Suppressor macrophage treated with lipopolysaccharide for 4 hours (primary cell): ENCODE measurements around the gene ZC3H14.

Source experiments
- DNase-seq: peaks from one replicate; pipeline ENCODE4 v3.0.0-alpha.2; 2020

Gene ZC3H14

GRCh38 chr14:88553886-88554456 lies 8.9 kb upstream of the ZC3H14 start:
- DNase-seq = no peak

DNA sequence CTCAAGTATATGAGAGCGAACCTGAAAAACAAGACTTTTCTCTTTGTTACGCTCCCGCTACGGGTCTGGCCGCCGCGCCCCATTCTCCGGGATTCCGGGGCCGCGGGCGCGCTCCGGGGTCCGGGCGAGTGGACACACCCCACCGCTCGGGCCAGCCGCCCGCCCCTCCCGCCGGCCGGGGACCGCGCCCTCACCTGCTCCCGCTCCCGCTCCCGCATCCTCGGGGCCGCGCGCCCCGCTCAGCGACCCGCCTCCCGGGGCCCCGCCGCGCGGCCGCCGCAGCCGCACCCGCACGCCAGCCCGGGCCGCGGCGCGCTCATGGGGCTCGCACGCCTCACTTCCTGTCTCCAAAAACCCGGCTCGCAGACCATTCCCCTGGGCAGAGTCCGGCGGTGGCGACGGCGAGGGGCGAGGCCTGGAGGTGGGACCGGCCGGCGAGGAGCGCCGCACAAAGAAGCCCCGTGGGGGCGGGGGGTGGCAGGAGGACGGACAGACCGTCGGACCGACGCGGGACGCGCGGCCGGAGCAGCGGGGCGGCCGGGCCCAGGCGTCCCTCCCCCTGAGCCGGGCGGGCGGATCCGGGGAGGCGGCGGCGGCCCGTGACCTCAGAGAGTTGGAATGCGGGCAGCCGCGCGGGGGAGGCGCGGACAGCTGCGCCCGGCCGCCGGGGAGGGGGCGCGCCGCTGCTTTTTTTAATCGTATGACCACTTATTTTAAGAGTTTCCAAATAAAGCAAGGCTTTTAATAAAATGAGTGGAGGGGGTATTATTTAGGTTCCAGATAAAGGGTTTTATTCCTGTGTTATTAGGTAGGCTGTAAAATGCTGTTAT lies 8.2 kb upstream of the ZC3H14 start, which contains the start of gene PTPN21:
Gene PTPN21 (minus strand): TSS at position 551 of the 830 bp plus-strand sequence. CDS start 4,590 bp downstream, outside the sequence.
- peak; percentile 42 for DNase-seq

DNA sequence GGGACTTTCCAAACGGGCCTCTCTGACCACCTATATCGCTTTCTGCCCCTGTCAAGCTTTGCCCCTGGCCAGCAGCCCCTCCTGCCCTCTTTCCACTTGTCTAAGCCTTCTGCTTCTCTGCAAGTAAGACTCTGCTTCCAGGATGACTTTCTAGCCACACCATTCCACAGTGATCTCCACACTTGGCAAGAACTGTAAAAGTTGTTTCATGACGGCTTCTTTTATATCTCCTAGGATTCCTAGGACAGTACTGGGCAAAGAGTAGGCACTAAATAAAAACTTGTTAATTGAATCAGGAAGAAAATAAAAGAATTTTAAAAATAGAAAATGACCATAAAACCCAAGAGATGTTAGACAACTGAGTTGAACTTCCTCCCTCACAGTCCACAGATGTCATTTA lies 6.3 kb upstream of the ZC3H14 start:
- no peak for DNase-seq

GRCh38 chr14:88559852-88560251 lies 3.0 kb upstream of the ZC3H14 start:
- no peak for DNase-seq

- no peak for DNase-seq
Measured at GRCh38 chr14:88562532-88562830, 356 bp upstream of the ZC3H14 start.

DNA sequence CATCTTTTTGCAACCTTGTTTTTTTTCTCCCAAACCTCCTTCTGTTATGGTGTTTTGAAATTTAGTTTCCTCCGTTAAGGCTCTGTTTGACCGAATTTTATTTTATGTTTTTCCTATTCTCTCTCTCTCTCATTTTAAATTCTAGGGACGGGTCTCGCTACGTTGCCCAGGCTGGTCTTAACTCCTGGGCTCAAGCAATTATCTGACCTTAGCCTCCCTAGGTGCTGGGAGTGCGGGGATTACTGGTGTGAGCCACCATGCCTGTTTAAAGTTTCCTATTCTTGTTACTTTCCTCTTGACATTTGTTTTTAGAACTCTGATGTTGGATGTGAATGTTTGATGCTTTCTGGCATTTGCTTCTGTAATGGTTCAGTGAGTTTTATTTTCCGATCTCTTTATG lies 1.0 kb downstream of the ZC3H14 start:
- no peak for DNase-seq

GRCh38 chr14:88565427-88565826 lies 2.6 kb downstream of the ZC3H14 start:
- DNase-seq = no peak

GRCh38 chr14:88568196-88568595 lies 5.4 kb downstream of the ZC3H14 start:
- no peak for DNase-seq

GRCh38 chr14:88572117-88572516 lies 9.3 kb downstream of the ZC3H14 start:
- no peak for DNase-seq

DNA sequence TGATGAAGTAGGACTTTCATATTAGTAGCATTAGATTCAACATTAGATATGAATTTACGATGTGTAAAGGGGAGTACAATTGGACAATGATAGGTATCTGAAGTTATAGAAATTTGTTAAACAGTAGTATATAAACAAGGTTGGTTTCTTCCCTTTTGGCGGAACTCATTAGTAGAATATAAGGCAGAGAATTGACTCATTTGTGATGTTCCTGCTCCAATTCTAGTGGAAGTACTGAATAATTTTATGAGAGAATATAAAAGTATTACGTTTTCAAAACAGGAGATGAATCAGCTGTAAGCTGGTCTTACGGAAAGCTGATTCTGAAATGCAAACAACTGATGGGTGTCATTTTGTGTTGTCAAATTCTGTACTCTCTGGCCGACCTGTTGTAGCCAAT lies 13.4 kb downstream of the ZC3H14 start:
- DNase-seq = no peak

- DNase-seq = no peak
Measured at GRCh38 chr14:88584451-88584850, 21.6 kb downstream of the ZC3H14 start.

DNA sequence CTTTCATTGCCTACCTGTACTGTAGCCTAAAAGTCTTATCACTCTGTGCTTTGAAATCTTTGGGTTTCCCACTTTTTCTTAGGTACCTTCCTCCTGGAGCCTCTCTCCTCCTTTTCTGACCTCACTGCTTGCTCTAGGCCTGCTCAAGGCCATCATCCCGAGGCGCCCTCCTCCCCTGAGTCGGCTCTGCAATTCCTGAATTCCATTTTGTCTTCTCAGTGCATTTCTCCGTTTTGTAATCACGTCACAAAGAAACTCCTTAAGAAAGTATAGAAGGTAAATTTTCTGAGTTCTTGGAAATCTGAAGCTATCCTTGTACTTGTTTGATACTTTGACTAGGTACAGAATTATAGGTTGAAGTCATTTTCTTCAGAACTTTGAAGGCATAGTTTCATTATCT lies 25.2 kb downstream of the ZC3H14 start:
- DNase-seq = no peak

GRCh38 chr14:88590173-88590572 lies 27.3 kb downstream of the ZC3H14 start:
- DNase-seq = no peak

- no peak for DNase-seq
Measured at GRCh38 chr14:88592031-88592430, 29.2 kb downstream of the ZC3H14 start.

GRCh38 chr14:88597038-88597437 lies 34.2 kb downstream of the ZC3H14 start:
- no peak for DNase-seq

GRCh38 chr14:88597601-88598000 lies 34.8 kb downstream of the ZC3H14 start:
- no peak for DNase-seq

GRCh38 chr14:88598097-88598675 lies 35.3 kb downstream of the ZC3H14 start:
- no peak for DNase-seq

DNA sequence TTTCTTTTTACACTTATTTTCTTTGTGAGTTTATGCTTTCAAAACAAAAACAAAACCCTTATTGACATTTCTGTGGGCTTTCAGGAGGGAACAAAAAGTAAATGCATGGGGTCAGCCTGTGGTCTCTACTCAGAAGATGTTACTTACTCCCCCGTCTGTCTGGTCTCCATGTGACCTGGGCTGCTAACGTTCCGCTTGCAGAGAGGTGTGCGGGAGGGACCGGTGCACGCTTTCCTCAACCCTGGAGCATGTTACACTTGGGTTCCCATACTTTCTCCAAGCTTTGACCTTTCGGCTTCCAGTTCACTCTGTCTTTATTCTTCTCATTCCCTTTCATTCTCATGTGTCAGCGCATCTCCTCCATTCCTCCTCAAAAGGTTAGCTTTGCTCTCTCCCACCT lies 36.5 kb downstream of the ZC3H14 start:
- DNase-seq = no peak

DNA sequence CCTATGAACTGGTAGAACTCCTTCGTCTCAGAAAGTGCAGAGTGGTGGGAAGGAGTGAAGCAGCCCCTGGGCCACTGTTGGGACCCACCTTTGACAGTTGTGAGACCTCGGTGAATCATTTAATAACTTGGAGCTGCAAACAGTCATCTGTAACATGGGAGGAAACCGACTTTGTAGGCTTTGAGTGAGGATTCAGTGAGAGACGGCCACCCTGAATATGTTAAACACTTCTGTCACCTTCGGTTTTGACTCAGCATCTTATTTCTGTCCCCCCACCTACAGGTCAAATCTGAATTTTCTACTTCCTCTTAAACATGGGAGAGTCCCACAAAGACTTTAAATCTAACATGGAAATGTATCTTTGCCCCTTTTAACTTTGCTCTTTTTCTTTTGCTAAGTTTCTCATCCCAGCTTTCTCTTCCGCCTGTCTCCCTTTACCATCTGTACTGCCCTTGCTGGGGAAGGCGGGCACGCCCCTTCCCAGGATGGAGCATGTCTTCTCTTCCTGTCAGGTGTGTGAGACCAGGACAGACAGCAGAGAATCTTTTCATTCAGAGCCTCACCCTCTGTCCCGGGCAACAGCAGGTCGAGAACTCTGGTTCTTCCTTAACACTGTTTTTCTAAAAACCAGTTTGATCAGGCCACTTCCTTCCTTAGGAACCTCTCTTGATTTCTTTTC lies 37.1 kb downstream of the ZC3H14 start:
- DNase-seq = no peak

DNA sequence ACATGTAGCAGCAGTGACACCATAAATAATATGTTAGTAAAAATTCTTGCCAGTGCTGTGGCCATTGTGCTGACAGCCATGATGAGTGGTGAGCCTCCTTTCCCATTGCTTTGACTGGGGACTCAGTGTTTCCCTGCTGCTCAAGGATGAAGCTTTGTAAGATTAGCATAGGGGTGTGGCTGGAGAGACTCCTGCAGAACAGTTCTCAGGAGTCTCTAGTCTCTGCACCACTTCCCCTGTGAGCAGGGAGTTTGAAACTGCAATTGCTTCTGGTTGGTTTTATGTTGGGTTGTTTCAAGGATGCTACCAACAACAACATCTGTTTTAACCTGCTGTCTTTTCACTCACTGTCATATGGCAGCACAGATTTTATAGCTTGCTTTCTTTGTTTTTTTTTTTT lies 41.4 kb downstream of the ZC3H14 start:
- DNase-seq = no peak

DNA sequence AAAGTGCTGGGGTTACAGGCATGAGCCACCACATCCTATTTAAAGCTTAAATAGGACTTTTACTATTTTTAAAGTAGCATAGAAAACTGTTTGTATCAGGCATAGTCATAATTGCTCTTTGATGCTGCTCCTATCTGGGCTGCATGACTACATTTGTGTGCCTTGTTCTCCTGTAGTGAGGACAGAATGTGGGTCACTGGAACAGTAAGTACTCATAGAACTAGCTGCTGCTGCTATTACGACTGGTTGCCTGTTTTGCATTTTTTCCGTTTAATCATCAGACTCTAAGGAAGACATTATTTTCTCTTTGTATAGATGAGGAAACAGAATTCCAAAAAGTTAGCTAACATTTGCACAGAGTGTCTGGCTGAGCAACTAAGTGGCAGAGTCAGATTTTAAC lies 42.8 kb downstream of the ZC3H14 start:
- DNase-seq = no peak

- no peak for DNase-seq
Measured at GRCh38 chr14:88607829-88608228, 45.0 kb downstream of the ZC3H14 start.

- no peak for DNase-seq
Measured at GRCh38 chr14:88611878-88612277, 49.0 kb downstream of the ZC3H14 start.

GRCh38 chr14:88612981-88613380 lies 50.1 kb downstream of the ZC3H14 start:
- DNase-seq = no peak
